Measurements from ENCODE around the gene TRIM40. TPM values are rescaled to one million over a fixed set of nuclear protein-coding genes. Genes with fewer than 3 reads are reported as not detected.

The TRIM40 gene
- total RNA-seq, 1 experiment from 2014 or later: not detected

GRCh38 chr6:30149858-30150550 is 14.1 kb downstream of the TRIM40 start:
- H3K27me3 ChIP-seq: no peaks in the 10 kb centered on the region
- H3K36me3 ChIP-seq: no peaks in the 10 kb centered on the region
- DNase-seq: no peak
- H3K4me1 ChIP-seq: peaks cover 31% of the 10 kb centered on the region
- peak overlapping the region; percentile 83 for H3K27ac ChIP-seq
- H3K4me3 ChIP-seq: no peak overlapping the region
- H3K9me3 ChIP-seq (replicated peaks): no peaks in the 10 kb centered on the region

DNA sequence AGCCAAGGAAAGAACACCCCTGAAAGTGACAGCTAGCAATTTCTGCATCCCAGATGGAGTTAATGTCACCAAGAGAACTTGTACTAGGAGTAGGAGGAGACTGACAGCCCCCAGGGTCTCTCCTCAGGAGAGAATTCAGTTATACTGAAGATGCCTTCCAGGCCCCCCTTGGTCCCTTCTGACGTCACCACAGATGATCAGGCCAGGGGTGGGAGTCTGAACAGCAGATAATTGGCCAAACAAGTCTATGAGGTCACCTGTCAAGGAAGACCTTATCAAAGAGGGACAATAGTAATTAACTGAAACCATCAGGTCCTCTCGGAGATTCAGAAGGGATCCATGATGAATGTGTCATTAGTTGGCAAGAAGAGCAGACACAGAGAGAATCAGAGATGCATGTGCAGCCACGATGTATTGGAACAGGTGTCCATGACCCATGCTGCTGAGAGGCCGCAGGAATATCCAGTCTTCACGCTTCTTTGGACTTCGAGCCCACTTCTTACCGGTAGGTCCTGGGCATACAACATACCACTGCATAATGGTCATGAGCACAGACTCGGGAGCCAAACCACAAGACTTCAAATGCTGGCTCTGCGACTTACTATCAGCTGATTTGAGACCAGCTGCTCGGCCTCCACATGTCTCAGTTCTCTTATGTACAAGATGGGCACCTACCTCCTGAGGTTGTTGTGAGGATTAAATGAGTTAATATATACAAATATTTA is 14.9 kb downstream of the TRIM40 start:
- Histone ChIP-seq H3K9me3 (replicated peaks) (no peaks in the 10 kb centered on the region), H3K4me1 (peaks cover 35% of the 10 kb centered on the region), H3K4me3 (no peak overlapping the region), H3K36me3 (no peaks in the 10 kb centered on the region), H3K27ac (peak overlapping the region; percentile 83), H3K27me3 (no peaks in the 10 kb centered on the region)
- DNase-seq: peak; percentile 89 to 93

- H3K27ac ChIP-seq: peak overlapping the region; percentile 83
- no peaks in the 10 kb centered on the region for H3K27me3 ChIP-seq
- H3K36me3 ChIP-seq: no peaks in the 10 kb centered on the region
- peak; percentile 30 to 42 for DNase-seq
- H3K4me1 ChIP-seq: peaks cover 35% of the 10 kb centered on the region
- no peak overlapping the region for H3K4me3 ChIP-seq
- no peaks in the 10 kb centered on the region for H3K9me3 ChIP-seq (replicated peaks)
Measured at GRCh38 chr6:30151580-30151979, 15.6 kb downstream of the TRIM40 start.

DNA sequence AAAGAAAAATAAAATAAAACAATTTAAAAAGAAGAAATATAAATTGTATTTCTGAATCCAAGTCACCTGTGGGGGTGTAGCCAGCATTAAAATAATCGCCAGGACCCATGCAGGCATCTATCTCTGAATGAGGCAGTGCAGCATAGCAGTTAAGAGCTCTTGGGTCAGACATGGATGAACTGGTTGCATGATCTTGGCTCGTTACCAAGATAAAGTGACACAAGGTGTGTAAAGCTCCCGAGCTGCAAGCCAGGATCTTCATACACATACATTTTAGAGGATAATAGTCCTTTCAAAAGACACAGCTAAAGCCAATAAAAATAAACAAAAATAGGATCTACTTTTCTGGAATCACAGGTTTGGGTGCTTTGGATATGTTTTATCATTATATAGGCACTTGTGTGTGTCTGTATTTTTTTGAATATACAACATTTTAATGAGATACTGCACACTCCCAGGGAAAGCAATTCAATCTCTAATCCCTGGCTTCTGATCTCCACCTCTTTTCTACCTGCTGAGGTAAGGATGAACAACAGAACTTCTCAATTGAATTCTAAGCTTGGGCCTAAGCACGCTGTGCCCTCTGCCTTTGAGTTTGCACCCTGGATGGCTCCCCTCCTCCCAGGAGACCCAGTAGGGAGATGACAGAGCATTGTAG is 16.2 kb downstream of the TRIM40 start:
- no peak for DNase-seq
- Histone ChIP-seq H3K4me3 (no peak overlapping the region), H3K36me3 (no peaks in the 10 kb centered on the region), H3K9me3 (replicated peaks) (no peaks in the 10 kb centered on the region), H3K4me1 (peaks cover 35% of the 10 kb centered on the region), H3K27ac (peak overlapping the region; percentile 83; the same call in 1 of the 2 replicates), H3K27me3 (no peaks in the 10 kb centered on the region)

GRCh38 chr6:30152910-30153610 is 17.1 kb downstream of the TRIM40 start:
- H3K4me3 ChIP-seq: no peak overlapping the region
- no peaks in the 10 kb centered on the region for H3K9me3 ChIP-seq (replicated peaks)
- no peaks in the 10 kb centered on the region for H3K27me3 ChIP-seq
- H3K36me3 ChIP-seq: no peaks in the 10 kb centered on the region
- no peak overlapping the region for H3K27ac ChIP-seq
- peaks cover 35% of the 10 kb centered on the region for H3K4me1 ChIP-seq
- DNase-seq: no peak

GRCh38 chr6:30154061-30154460 is 18.1 kb downstream of the TRIM40 start:
- Histone ChIP-seq H3K4me1 (peaks cover 35% of the 10 kb centered on the region), H3K4me3 (no peak overlapping the region), H3K27ac (no peak overlapping the region), H3K9me3 (replicated peaks) (no peaks in the 10 kb centered on the region), H3K27me3 (no peaks in the 10 kb centered on the region), H3K36me3 (no peaks in the 10 kb centered on the region)
- DNase-seq: no peak

- H3K36me3 ChIP-seq: no peaks in the 10 kb centered on the region
- no peaks in the 10 kb centered on the region for H3K9me3 ChIP-seq (replicated peaks)
- DNase-seq: peak; percentile 34 to 45
- no peaks in the 10 kb centered on the region for H3K27me3 ChIP-seq
- H3K4me3 ChIP-seq: no peak overlapping the region
- no peak overlapping the region for H3K27ac ChIP-seq
- peaks cover 34% of the 10 kb centered on the region for H3K4me1 ChIP-seq
Measured at GRCh38 chr6:30154709-30155519, 19.0 kb downstream of the TRIM40 start.

DNA sequence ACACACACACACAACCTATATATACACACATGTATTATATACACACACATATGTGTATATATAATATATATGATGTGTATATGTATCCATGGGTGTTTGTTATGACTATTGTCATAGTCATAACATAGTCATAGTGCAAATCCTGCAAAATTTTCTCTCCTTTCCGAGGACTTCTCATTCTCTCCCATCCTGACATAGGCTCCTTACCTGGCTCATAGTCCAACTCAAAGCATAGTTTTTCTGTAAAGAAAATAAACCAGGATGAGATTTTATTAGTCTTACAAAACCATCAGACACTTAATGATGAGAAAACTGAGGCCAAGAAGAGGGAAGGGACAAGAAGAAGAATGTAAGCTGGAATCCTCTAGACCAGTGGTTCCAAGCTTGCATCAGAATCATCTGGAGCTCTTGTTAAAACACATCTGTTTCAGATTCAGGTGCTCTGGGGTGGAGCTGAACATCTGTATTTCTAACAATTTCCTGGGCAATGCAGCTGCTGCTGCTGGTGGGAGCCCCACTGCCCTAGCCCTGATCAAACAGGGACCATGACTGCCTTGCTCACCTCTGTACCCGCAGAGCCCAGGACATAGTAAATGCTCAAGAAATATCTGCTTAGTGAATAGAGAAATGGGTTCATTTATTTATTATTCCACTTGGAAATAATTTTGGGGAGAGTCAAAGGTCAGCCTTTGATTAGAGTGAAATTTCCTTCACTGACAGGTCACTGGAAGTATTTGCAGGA is 19.8 kb downstream of the TRIM40 start:
- no peak overlapping the region for H3K4me3 ChIP-seq
- H3K9me3 ChIP-seq (replicated peaks): no peaks in the 10 kb centered on the region
- no peaks in the 10 kb centered on the region for H3K27me3 ChIP-seq
- H3K27ac ChIP-seq: no peak overlapping the region
- H3K4me1 ChIP-seq: peaks cover 26% of the 10 kb centered on the region
- DNase-seq: no peak
- no peaks in the 10 kb centered on the region for H3K36me3 ChIP-seq

- no peaks in the 10 kb centered on the region for H3K9me3 ChIP-seq (replicated peaks)
- no peaks in the 10 kb centered on the region for H3K27me3 ChIP-seq
- H3K27ac ChIP-seq: no peak overlapping the region
- peak; percentile 51 to 52 for DNase-seq
- H3K4me1 ChIP-seq: peaks cover 24% of the 10 kb centered on the region
- H3K4me3 ChIP-seq: no peak overlapping the region
- no peaks in the 10 kb centered on the region for H3K36me3 ChIP-seq
Measured at GRCh38 chr6:30156262-30156599, 20.3 kb downstream of the TRIM40 start.

DNA sequence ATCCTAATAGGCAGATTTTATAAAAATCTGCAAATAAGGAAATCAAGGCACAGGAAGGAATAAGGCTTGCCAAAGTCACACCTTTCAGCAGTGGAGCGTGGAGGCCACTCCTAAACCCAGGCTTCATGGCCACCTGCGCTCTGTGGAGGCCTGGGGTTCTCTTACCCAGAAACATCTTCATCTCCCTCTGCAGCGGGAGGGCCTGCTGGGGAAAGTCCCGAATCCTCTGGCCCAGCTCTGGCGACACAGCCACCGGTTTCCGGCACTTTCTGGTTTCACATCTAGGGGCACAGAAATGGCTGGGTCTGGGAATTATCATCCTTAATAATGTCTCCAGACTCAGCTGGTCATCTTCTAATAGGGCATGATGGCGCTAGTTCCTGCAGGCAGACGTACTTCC is 20.8 kb downstream of the TRIM40 start:
- no peak overlapping the region for H3K27ac ChIP-seq
- H3K27me3 ChIP-seq: no peaks in the 10 kb centered on the region
- H3K9me3 ChIP-seq (replicated peaks): no peaks in the 10 kb centered on the region
- H3K36me3 ChIP-seq: no peaks in the 10 kb centered on the region
- H3K4me3 ChIP-seq: no peak overlapping the region
- DNase-seq: no peak
- peaks cover 18% of the 10 kb centered on the region for H3K4me1 ChIP-seq

DNA sequence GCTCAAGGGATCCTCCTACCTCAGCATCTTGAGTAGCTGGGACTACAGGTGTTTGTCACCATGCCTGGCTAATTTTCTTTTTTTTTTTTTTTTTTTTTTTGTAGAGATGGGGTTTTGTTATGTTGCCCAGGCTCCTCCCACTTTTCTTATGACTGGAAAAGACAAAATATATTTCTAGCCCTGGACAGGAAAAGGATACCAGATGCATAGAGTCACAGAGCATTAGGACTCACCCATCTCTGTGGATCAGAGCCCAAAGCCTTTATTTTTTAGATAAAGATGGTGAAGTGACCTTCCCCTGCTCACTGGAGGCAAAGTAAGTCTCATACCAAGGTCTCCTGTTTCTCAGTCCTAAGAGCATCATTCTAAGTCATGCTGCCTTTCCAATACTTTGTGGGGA is 21.6 kb downstream of the TRIM40 start:
- Histone ChIP-seq H3K36me3 (no peaks in the 10 kb centered on the region), H3K27me3 (no peaks in the 10 kb centered on the region), H3K9me3 (replicated peaks) (no peaks in the 10 kb centered on the region), H3K4me1 (peaks cover 13% of the 10 kb centered on the region), H3K4me3 (no peak overlapping the region), H3K27ac (no peak overlapping the region)
- DNase-seq: no peak

DNA sequence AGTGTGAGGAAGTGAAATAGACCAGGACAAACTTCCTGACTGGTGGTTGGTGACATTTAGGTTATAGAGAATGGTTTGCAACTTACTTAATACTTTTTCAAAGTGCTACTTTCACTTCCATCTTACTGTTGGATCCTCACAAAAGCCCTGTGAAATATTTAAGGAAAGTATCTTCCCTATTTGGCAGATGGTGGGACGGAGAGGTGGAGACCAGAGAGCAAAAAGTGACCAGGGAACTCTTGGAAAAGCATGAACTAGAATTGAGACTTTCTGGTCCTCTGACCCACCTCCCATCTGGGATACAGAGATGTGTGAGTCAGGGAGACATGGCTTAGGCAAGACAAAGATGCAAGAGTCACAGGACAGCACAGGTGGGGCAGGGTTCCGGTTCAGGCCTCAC is 22.1 kb downstream of the TRIM40 start:
- DNase-seq: no peak
- no peak overlapping the region for H3K4me3 ChIP-seq
- no peaks in the 10 kb centered on the region for H3K27me3 ChIP-seq
- no peaks in the 10 kb centered on the region for H3K9me3 ChIP-seq (replicated peaks)
- no peaks in the 10 kb centered on the region for H3K36me3 ChIP-seq
- H3K27ac ChIP-seq: no peak overlapping the region
- H3K4me1 ChIP-seq: peaks cover 13% of the 10 kb centered on the region

- peaks cover 13% of the 10 kb centered on the region for H3K4me1 ChIP-seq
- H3K9me3 ChIP-seq (replicated peaks): no peaks in the 10 kb centered on the region
- no peaks in the 10 kb centered on the region for H3K36me3 ChIP-seq
- H3K4me3 ChIP-seq: no peak overlapping the region
- H3K27me3 ChIP-seq: no peaks in the 10 kb centered on the region
- no peak for DNase-seq
- no peak overlapping the region for H3K27ac ChIP-seq
Measured at GRCh38 chr6:30158475-30159040, 22.6 kb downstream of the TRIM40 start.

Data from SJCRH30 (cell line).